ENCODE data around the gene XPC.

Gene XPC

GRCh38 chr3:14178247-14179113 is at the start of gene XPC, which contains the start of gene LSM3:
Gene XPC (minus strand): TSS chr3:14178601. CDS start chr3:14178568, 33 bp downstream.
Gene LSM3 (plus strand): TSS chr3:14178817. CDS start chr3:14178861, 44 bp downstream.
- TF ChIP-seq CTCF (conservative IDR thresholded peaks at IDR 0.05) = no peak
- H3K27ac ChIP-seq = peak within 1 kb of the TSS; percentile 91

GRCh38 chr3:14227856-14228255 is 49.5 kb upstream of the XPC start:
- H3K27ac ChIP-seq = peak overlapping the region; percentile 89
- TF ChIP-seq CTCF (conservative IDR thresholded peaks at IDR 0.05) = no peak

- peak overlapping the region; percentile 89 for H3K27ac ChIP-seq
Observed at GRCh38 chr3:14226351-14226750, 48.0 kb upstream of the XPC start.

- TF ChIP-seq CTCF (conservative IDR thresholded peaks at IDR 0.05) = no peak
- peak overlapping the region; percentile 89 for H3K27ac ChIP-seq
Observed at GRCh38 chr3:14225421-14225820, 47.0 kb upstream of the XPC start.

GRCh38 chr3:14224895-14225294 is 46.5 kb upstream of the XPC start:
- peak overlapping the region; percentile 89 for H3K27ac ChIP-seq
- TF ChIP-seq CTCF (conservative IDR thresholded peaks at IDR 0.05) = no peak

GRCh38 chr3:14223595-14223994 is 45.2 kb upstream of the XPC start:
- TF ChIP-seq CTCF (conservative IDR thresholded peaks at IDR 0.05) = no peak
- H3K27ac ChIP-seq = no peak overlapping the region; the same call in 1 of the 2 replicates

GRCh38 chr3:14222900-14223594 is 44.6 kb upstream of the XPC start:
- no peak overlapping the region for H3K27ac ChIP-seq
- no peak for TF ChIP-seq CTCF (conservative IDR thresholded peaks at IDR 0.05)
